HG02642 (cell line): Measurements from ENCODE around the gene AGR2.

ENCODE experiments used
- ATAC-seq: cut with Tn5 transposase; IDR thresholded peaks from one replicate; pipeline ENCODE4 v1.9.1; 2021; ENCODE audit warnings: mild to moderate bottlenecking; ENCODE audit not compliant: unreplicated experiment, poor library complexity

The AGR2 gene

GRCh38 chr7:16815001-16815400 is 10.2 kb upstream of the AGR2 start:
- no peak for ATAC-seq

- no peak for ATAC-seq
Observed at GRCh38 chr7:16813232-16813616, 8.4 kb upstream of the AGR2 start.

DNA sequence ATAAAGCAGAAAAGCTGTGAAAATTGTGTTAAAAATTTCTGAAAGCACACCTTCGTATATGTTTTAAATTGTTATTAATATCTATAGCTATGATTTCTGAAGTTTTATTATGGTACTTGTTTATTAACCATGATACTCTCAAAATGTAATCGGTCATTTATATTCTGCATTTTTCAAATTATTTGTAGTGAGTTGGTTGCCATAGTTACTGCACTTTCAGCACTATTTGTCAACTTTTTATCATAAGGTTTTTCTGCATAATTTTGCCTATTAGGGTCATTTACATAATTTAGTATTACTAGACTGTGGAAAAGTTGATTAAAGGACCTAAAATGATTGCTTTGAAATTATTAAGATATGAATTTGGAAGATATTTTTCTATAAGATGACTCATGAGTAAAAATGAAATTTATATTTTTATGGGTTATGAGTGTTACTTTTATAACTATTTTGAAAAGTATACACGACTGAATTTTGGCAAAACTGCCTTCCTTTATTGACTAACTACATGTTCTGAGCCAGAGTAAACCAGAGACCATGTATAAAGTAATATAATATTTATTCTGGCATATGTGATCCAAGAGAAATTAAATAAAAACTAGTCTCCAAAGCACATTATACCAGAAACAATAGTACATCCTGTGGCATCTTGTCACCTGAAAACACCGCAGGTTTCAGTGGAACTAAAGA is 7.9 kb upstream of the AGR2 start:
- ATAC-seq, result no peak

GRCh38 chr7:16811551-16811950 is 6.8 kb upstream of the AGR2 start:
- ATAC-seq, result no peak

DNA sequence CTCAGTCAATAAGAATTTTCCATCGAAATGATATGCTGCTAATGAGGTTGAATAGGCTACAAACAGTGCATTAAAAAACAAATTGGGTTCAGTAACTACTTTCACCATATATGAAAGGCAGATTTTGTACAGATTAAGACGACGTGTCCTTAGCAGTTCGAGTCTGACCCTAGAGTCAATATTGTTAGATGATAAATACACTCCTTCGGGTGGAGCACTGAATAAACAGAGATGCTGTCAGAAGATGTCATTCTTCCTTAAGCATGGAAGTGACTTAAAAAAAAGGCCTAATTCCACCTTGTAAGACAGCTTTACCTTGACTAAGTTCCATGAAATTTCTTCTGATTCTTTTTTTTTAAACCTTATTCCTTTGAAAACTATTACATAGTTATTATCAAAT is 5.8 kb upstream of the AGR2 start:
- no peak for ATAC-seq

- no peak for ATAC-seq
Observed at GRCh38 chr7:16810112-16810511, 5.3 kb upstream of the AGR2 start.

DNA sequence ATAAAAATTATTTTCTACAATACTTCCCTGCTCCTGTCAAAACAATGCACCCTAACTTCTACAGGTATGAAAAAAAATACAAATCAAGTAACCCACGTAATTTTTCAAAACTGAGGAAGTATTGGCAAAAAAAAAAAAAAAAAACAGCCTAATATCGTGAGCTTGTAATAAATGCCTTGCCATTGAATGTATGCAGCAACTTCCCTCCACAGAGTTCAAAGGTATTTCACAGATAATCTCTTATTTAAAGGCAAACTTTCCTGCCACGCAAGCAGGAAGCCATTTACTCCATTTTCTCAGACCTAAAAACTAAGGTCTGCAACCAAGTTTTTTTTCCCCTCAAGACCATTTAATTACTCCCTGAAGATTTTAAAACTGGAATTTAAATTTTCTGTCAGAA is 642 bp upstream of the AGR2 start:
- ATAC-seq, result no peak

- ATAC-seq, result no peak
Observed at GRCh38 chr7:16803881-16804673, 722 bp downstream of the AGR2 start.

DNA sequence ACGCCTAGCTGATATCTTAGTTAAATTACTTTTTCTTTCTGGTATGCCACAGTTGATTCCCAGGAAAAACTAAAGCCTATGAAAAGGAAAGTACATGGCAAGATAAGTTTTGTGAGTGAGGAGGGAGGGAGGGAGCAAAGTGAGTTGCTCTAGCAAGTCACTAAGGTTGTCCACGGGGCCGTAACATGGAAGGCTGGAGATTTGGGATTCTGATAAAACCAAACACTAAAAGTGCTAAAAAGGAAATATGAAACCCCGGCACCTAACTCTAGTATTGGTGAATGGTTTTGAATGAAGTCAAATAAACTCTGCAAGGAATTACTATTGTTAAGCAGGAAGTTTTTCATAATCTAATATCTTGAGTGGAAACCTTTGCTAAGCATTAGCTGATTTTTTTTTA is 1.7 kb downstream of the AGR2 start:
- no peak for ATAC-seq

GRCh38 chr7:16801579-16801978 is 3.2 kb downstream of the AGR2 start:
- ATAC-seq, result no peak

DNA sequence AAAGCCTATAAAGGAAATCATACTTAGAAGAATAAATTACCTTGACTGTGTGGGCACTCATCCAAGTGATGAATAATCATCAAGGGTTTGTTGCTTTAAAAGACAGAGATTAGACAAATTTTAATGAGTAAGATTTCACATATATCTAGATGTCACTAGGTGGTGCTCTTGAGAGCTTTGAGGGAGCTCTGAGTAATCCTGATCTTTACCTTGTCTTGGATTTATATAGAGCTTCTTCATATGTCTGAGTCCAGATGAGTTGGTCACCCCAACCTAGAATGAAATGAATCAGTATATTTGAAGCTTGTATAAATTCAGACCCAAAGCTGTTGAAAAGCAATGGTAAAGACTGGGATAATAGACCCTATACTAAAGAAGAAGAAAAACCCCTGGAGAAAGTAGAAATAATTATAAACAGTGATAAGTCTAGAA is 3.7 kb downstream of the AGR2 start:
- peak; percentile 58 for ATAC-seq

- no peak for ATAC-seq
Observed at GRCh38 chr7:16795624-16796023, 9.2 kb downstream of the AGR2 start.

GRCh38 chr7:16794986-16795385 is 9.8 kb downstream of the AGR2 start:
- ATAC-seq, result no peak

- no peak for ATAC-seq
Observed at GRCh38 chr7:16791905-16792698, 12.7 kb downstream of the AGR2 start.

DNA sequence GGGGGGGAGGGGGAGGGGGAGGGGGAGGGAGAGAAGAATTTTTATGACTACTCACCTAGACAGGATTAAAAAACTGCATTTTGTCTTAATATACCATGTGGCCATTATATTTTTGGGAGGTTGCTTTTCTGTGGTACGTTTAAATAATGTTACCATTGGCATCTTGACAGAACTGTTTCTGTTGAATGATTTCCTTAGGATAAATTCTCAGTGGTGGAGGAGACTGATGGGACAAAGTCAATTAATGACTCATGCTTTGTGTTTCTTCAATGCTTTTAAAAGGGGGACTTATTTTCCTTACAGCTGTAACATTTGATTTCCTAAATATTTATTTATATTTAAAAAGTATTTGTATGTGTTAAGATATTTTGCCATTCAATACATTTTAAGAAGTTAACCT is 13.7 kb downstream of the AGR2 start:
- ATAC-seq, result no peak

DNA sequence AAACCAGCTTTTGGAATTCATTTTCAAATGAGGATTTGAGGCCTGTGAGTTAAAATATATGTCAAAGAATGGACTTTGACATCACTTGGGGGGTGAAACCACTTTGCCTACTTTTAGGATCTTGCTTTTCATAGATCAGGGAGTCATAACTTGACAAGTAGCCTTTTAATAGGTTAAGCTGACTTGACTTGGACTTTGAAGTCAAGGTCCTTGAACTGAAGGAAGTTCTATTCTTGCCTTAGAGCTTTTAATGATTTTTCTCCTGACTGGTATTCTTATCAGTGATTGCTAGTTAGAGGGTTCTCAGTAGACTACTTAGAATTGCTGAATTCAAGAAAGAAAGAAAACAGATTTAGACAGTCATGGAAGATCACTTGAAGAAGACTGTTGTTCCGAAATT is 17.7 kb downstream of the AGR2 start:
- no peak for ATAC-seq

GRCh38 chr7:16786257-16786656 is 18.5 kb downstream of the AGR2 start:
- ATAC-seq, result no peak

DNA sequence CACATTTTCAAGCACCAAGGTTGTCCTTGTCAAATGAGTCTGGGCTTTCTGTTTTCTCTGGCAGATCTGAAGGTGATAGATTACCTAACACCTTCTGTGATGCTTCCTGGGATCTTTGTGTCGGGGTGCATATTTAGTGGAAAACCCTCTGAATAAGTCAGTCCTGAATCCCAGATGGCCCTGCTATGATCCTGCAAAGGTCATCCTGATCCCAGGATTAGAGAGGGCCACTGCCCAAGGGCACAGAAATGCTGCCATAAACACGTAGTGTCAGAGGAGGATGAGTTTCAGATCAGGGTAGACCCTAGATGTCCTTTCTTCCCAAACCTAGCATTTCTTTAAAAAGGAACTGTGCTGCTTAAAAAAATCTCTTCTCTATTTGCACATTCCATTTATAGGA is 19.0 kb downstream of the AGR2 start:
- ATAC-seq, result no peak

GRCh38 chr7:16785321-16785720 is 19.5 kb downstream of the AGR2 start:
- no peak for ATAC-seq

DNA sequence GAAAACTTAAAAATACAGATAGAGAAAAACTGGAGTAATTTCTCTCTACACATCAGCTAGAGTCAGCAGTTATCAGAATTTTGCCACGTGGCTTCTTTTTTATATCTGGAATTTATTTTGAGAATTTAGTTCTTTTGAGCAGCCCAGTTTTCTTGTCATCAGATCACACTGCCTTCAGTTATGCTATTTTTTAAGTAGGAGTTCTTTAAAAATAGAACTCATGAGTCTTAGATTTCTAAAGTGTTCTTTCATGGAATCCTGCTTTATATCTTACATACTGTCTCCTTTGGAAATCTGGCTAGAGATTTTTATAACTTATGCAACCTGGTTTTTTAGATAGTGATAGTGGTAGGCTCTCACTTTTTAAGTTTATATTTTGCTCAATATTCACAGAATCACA is 24.2 kb downstream of the AGR2 start:
- ATAC-seq, result no peak

GRCh38 chr7:16779051-16779450 is 25.7 kb downstream of the AGR2 start:
- ATAC-seq, result no peak
